ENCODE data around the gene IQSEC1.
A peak's percentile ranks its signal among the peaks of the same experiment; 100 is the strongest.

The IQSEC1 gene

DNA sequence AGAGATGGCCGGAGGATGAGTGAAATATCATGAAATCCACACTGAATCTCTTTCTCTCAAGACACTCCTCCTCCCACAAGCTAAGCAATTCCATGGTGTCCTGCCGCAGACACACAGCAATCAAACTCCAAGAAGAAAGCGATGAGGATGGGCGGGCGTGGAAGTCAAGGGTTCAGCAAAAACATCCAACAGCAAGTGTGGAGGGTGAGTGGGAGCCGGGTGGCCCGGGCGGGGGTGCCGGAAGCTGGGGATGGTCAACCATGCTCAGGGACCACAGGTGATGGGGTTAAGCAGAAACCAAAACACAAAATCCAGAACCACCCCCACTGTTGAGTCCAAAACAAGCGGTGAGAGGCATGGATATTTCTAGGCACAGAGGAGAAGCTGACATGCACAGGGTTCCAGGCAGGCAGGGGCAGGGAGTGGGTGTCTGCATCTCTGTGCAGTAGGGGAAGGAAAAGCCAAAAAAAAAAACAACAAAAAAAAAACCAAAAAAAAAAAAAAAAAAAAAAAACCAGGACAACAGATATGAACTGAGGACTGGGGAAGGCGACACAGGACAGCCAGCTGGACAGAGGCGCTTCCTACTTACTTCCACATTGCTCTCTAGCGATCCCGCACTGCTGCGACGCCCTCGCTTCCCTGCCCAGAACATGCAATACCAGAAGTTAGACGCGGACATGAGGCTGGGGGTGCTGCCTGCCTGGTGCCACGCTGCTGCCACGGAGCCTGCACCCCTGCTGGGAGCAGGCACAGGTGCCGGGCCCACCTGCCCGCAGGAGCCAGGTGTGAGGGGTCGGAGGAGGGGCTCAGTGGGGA lies 170.8 kb downstream of the IQSEC1 start:
- no peak for DNase-seq

DNA sequence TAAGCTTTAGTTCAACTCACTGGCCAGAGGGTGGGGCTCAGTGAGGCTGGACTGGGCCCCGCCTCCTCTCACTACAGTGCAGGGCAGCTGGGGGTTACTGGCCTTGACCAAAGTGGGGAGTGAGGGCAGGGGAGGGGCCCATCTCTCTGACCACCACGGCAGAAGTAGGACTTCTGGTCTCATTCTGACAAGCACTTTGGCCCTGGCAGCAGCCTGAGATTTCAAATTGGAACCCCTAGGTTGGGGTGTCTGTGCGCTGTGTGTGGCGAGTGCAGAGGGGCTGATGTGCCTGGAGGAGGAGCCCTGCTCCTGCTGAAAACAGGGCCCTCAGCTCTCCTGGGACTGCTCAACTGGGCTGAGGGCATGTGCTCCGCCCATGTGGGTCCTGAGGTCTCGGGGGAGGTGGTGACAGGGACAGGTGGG lies 171.6 kb downstream of the IQSEC1 start:
- no peak for DNase-seq

DNA sequence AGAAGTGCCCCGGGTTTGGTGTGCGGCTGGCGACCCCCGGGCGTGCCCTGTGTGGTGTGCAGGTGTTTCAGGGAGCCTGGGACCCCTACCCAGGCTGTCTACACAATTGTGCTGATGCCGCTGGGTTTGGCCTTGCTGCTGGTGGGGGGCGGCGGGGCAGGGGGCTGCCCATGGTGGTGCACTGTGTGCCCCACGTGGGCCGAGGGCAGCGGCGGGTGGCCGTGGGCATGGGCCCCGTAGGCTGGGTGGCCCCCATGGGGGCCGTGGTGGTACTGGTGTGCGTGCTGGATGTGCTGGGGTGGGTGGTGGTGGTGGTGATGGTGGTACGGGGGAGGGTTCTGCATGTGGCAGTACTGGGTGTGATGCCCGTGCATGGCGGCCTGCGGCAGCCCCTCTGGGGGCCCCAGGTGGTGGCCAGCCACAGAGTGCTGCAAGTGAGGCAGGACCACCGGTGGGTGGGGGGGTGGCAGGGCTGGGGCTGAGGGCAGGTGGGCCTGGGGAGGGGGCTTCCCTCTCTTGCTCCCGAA lies 172.3 kb downstream of the IQSEC1 start:
- DNase-seq, result no peak

DNA sequence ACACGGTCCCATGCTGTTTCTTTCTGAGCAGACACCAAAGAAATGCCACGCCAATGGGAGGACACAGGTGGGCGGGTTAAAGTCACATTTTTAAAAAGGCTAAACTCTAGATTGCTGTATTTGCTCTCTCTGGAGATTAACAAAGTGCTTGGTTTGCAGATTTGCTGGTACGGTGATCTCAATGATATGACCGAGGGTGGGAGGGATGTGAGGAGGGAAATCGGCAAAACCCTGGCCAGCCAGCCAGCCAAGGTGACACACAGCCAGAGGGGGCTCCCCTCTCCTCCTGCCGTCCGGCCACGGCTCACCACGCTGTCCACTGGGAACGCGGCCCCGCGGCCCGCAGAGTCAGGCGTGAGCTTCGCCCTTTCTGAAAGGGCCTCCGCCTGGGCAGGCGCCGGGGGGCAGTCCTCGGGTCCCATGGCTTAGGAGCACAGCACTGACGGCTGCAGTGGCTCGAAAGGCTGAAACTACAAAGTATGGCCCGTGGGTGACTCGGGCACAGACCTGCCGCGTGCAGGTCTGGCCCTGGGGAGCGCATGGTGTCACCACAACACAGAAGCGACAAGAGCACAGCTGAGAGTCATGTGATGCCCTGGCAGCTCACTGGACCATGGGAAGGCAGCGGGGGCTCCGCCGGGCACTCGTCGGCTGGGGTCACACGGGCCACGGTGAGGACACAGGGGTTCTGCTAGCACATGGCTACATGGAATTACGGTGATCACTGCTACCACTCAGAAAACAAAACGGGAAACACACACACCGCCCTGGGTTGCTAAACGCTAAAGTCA lies 174.1 kb downstream of the IQSEC1 start:
- DNase-seq, result no peak

DNA sequence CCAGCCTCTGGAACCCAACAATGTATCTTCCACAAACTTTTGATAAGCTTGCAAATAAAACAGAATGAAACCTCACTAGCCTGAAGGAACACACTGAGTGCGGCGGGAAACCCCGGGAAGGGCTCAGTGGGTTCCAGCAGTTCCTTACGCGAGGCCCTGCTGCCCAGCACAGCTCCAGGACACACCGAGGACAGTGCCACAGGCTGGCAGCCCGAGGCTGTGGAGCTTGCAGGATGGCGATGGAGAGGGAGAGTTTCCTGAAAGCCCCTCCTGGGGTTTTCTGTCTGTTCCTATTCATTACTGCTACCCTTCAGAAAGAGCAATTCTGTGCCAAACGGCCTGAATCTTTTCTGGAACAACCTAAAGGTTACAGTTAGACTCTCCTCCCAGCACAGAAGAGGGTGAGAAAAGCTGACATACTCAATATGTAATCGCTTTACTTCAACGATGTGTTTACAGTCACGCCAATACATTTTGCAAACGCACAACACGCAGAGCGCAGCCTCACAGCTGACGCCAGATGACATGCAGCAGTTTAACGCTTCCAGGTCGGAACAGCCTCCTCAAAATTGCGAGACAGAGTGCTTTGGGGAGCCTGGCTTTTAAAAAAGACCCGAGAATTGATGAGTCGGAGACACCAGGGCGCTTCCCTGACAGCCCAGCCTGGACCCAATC lies 174.8 kb downstream of the IQSEC1 start:
- no peak for DNase-seq

DNA sequence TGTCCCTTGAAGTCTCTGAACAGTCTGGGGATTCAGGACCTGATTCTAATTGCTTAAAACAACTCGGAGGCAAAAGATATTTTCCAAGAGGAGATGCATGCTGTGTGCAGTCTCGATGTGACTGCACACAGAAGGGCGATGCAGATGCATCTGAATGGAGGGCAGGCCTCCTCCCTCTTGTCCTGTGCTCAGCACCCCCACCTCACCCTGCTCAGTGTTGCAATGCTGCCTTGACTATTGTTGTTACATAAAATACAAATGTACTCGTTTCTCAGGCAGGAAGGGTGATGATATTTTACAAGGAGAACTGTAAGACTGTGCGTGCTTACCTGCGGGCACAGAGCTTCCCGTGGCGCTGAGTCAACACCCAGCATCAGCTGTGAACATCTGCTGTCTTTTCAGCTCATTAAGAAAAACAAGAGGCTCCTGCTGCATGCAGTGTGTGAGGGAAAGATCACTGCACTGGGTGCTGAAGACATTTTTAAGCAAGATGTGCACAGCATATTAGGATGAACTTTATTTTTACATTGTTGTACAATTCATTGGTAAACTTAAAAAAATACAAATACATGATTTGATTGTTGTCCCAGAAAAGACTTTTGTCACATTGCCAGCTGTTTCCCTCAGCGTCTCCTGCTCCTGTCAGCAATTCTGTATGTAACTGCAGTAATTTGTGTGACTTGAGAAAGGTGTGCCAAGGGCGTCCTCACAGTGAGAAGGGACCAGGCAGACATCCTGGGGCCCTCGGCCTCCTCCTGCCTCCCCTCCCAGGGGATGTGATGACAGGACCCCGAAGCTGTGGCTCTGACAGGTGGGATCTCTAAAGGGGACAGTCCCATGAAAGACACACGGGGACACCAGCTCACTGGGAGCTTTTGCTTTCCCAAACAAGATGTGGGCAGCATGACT lies 175.6 kb downstream of the IQSEC1 start:
- DNase-seq, result no peak

DNA sequence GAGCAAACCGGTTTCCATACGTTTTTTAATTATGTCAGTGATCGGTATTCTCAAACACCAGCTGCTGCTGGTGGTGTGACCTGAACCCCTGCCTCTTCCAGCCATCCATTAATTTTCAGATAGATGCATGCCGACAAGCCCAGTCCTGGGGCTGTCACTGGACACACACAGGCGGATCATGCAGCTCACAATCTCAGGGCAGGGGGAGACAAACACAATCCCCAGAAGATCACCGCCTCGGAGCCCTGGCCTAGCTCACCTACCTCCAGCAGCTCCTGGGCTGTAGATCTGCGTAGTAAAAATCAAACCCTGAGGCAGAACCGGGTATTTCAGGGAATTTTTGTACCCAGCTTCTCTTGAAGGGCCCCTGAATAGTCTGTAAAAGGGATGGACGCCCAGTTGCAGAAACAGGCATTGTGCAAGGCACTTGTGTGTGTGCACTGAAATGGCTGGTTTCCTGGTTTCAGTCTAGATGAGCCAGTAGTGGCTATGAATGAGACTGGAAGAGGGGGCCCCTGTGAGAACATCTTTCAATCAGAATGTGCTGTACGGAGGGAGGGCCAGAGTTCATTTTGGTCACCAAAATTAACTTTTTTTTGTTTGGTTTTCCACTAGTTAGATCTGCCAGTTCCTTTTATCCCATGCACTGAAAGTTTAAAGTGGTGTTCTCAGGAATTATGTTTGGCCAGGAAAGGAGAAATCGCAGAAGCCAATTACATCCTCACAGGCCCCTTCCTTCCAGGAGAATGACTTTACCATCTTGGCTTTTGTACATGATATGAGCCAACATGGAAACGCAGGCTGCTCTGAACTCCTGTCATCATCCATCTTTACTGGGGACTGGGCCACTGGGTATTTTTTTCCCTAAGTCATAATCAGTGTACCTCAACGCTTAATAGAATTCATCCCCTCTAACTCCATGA lies 176.9 kb downstream of the IQSEC1 start:
- DNase-seq, result no peak

DNA sequence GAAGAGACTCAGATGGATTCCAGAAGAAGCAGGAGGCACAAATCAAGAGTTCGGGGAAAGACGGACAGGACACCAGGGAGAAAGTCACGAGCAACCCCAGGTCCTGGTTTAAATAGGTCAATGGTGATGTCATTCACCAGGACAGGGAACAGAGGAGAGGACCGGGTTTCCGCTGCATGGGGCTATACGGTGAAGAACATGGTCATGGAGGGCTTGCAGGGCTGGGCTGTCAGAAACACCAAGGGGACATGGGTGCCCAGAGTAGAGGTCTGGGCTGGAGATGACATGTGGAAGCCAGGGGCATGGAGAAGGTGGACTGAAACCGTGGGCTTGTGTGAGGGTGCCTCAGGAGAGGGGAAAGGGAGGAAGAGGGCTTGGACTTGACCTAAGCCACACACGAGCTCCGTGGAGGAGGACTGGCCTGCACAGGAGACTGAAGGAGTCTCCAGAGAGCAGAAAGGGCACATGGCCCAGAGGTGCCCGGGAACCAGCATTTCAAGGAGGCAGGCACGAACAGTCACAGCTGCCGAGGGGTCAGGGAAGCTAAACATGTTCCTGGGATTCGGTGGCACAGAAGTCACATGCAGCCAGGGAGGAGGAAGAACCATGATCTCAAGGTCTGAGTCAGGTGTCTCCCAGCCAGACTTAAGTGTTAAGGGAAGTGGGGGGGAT lies 177.7 kb downstream of the IQSEC1 start:
- no peak for DNase-seq

DNA sequence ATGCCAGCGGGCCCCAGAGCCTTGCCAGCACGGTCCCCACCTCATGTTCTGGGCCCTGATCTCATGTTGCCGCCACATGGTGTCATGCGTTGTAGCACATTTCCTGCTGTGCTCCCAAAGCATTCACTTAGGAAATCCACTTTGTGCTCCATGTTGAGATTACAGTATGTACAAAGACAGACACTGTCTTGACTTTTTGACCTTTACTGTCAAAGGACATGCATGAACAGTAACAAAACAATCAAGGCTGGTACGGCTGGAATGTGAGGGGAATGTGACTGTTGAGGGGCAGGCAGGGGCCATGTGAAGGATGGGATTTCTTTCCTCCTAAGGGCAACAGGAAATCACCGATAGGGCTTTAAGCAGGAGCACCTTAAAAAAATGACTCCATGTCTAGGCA lies 178.6 kb downstream of the IQSEC1 start:
- DNase-seq, result no peak

DNA sequence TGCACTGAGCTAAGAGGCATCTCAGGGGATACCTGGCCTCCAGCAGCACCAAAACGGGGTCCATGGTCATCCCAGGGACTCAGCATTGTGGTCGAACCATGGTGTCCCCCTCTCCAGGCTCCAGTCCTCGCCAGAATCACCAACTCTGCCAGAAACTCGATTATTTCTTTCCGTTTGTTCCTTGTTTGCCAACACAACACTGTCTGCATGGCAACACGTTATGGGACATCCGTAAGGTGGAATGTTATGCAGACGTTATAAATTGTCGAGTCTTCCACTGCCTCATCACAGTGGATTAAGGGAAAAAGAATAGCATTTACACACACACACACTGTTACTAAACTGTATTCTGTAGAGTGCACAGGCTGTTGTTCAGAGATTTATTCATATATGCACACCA lies 179.4 kb downstream of the IQSEC1 start:
- no peak for DNase-seq

DNA sequence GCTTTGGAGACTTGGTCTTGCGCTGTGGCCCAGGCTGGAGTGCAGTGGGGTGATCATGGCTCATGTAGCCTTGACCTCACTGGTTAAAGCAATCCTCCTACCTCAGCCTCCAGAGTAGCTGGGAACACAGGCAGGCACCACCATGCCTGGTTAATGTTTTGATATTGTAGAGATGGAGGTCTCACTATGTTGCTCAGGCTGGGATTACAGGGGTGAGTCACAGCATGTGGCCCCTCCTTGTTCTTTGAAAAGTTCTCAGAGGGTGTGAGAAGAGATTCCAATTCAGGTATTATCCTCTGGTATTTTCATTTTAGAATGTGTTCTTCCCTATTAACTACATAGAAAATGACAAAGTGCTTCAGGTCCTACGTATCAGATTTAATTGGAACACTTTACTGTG lies 180.0 kb downstream of the IQSEC1 start:
- no peak for DNase-seq

DNA sequence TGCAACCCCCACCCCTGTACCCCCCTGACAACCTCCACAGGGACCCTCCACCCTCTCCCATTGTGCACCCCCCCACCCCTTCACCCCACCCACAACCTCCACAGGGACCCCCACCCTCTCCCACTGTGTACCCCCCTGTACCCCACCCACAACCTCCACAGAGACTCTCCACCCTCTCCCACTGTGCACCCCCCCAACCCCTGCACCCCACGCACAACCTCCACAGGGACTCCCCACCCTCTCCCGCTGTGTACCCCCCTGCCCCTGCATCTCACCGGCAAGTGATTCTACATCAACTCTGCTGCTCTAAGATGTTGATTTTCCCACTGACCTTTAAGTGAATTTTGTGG lies 180.4 kb downstream of the IQSEC1 start:
- no peak for DNase-seq

DNA sequence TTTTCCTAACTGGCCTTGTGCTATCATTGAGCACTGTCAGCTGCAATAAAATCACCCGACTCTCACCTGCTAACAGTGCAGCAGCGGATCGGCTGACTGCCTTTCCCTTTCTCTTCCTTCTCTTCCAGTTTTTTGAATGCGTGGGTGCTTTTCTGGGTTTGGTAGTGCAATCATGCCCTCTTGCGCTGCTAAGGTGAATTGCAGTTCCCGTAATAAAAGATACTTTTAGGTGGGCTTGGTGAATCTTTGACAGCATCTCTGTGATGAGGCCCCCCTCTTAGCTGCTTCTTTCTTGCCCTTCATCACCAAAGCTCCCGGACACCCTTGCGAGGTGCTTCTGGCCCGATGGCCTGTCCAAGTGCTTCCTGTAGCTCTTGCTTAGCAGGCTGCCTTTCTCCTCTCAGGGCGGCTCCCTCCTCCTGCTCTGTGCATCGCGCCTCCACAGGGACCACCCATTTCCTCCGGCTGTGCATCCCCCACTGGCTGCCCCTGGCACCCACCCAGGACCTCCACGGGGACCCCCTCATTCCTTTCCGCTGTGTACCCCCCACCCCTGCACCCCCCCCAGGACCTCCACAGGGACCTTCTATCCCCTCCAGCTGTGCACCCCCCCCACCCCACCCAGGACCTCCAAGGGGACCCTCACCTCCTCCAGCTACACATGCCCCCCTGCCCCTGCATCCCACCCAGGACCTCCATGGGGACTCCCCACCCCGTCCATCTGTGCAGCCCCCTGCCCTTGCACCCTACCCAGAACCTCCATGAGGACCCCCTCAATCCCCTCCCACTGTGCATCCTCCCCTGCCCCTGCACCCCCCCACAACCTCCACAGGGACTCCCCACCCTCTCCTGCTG lies 181.0 kb downstream of the IQSEC1 start:
- DNase-seq, result peak; percentile 50

DNA sequence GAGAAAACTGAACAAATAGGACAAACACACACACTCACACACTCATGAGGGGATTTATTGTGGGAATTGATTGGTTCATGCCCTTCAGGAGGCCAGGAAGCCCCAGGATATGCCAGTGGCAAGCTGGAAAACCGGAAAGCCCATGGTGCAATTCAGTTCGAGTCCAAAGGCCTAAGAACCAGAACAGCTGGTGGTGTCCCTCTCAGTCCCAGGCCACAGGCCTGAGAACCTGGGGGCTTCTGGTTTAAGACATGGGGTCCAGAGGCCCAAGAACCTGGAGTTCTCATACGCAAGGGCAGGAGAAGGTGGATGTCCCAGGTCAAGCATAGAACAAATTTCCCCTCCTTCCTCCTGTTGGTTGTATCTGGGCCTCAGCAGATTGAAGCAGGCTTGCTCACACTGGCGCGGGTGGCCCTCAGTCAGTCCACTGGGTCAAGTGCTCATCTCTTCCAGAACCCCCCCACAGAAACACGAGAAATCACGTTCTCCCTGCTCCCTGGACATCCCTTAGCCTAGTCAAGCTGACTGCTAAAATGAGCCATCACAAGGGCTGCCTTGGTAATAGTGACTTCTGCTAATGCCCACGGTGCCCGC lies 181.7 kb downstream of the IQSEC1 start:
- no peak for DNase-seq

DNA sequence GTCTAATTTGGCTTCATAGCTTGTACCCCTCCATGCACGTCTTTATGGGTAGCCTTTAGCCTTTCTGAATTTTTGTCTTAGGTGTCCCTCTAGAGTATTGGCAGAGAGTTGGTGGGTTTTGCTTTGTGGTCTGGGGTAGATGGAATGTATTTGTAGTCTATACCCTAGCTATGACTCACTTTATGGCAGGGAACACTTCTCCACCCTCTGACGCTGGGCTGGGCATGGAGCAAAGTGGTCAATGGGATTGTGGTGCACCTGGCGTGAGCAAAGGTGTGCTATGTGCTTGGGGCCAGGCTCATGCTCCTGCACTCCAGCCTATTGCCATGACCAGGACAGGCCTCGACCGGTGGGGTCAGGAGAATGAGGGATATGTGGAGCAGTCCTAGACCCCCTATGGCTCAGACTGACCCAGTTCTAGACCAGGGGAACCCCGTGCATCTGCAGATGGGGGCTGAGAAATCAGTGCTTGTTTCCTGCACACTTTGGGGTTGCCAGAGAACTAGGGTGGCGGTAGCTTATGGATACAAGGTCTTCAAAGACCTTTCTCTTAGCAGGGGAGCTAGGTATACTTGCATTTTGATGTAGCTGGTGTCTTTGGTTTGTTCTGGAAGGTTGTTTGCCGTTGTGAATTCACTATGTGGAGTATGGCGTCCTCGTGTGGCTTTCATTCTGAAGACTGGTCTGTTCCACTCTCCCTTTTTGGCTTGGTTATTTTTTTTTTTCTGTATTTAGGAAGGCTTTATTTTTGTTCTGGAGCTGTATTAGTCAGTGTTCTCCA lies 182.4 kb downstream of the IQSEC1 start:
- DNase-seq, result no peak

DNA sequence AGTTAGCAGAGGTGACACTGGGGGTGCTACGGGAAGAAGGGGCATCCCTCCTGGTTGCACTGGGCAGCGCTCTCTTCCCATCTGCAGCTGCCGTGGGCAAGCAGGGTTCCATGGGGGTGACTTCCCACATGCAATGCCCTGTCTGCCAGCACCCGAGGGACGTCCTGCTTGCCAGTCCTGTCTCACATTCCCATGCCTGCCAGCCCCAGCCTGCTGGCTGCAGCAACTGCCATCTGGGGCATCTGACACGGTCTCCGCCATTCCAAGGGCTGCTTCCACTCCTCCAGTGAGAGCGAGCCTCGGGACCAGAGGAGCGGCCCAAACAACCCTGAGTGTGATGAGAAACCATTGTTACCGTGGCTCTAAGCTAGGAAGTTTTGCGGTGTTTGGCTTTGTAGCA lies 186.5 kb downstream of the IQSEC1 start:
- no peak for DNase-seq

DNA sequence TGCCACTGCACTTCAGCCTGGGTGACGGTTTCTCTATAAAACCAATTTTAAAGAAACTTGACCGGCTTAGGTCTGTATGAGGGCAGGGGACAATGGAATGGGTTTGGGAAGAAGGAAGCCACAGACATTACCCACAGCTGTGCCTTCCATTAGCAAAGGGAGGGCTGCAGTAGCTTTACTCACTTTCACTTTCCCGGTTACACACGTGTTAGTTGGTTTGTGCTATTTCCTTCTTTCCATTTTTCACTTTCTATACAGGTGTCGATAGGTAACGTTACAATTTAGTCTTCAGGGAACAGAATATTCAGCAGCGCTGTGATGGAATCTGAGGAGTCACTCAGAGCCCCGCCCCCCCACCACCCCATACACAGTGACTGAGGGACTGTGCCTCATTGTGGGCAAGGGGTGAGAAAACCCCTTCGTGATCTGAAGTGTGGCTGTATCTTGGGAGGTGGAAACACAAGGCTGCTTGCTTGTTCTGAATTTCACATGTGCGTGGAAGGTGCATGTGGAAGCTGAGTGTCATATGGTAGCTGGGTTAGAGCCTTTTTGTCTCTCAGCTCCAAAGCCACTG lies 187.0 kb downstream of the IQSEC1 start:
- no peak for DNase-seq

DNA sequence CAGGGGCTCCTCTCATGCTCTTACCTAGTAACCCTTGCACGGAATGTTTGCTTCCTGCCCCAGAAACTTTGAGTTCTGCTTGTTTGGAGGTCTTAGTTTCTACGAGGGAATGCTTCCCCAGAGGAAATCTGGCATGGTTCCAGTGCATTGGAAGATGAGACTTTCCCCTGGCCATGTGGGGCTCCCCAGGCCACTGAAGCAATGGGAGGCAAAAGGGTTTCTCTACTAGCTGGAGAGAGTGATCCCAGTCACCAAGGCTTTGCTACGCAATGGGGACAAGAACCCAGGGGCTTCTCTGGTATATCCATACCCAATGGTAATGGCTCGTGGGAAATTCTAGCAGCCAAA lies 187.7 kb downstream of the IQSEC1 start:
- no peak for DNase-seq

Data from activated CD4-positive, alpha-beta T cell treated with anti-CD3 and anti-CD28 coated beads, Interleukin-2, amount 50 U/mL, for 16 hours (primary cell).